Measurements from ENCODE around the gene FAM83D. TPM values are rescaled to one million over a fixed set of nuclear protein-coding genes. Genes with fewer than 3 reads are reported as not detected.
"Not testable (repeated sequence)": the region's sequence is repeated elsewhere in the genome, so short reads cannot be mapped to it uniquely, and the experiment has no call there.

Gene FAM83D
- total and polyA plus RNA-seq, 10 donors, result 0.46 to 3.0 (median 1.3) TPM

- Histone ChIP-seq H3K27me3 (replicated peaks in 1 of 7) (no peaks in the 10 kb centered on the region), H3K9me3 (no peaks in the 10 kb centered on the region), H3K27ac (no peak overlapping the region), H3K36me3 (peaks cover 0 to 40% (median 0%) of the 10 kb centered on the region in 6 donors), H3K4me3 (no peak overlapping the region), H3K4me1 (no peaks in the 10 kb centered on the region)
- WGBS, 5 donors, result 85 to 93% (median 89%) methylated on average over 8 of the region's 8 CpGs
- TF ChIP-seq POLR2A (IDR thresholded peaks at IDR 0.05), result no peak
- TF ChIP-seq, protein P1, sequence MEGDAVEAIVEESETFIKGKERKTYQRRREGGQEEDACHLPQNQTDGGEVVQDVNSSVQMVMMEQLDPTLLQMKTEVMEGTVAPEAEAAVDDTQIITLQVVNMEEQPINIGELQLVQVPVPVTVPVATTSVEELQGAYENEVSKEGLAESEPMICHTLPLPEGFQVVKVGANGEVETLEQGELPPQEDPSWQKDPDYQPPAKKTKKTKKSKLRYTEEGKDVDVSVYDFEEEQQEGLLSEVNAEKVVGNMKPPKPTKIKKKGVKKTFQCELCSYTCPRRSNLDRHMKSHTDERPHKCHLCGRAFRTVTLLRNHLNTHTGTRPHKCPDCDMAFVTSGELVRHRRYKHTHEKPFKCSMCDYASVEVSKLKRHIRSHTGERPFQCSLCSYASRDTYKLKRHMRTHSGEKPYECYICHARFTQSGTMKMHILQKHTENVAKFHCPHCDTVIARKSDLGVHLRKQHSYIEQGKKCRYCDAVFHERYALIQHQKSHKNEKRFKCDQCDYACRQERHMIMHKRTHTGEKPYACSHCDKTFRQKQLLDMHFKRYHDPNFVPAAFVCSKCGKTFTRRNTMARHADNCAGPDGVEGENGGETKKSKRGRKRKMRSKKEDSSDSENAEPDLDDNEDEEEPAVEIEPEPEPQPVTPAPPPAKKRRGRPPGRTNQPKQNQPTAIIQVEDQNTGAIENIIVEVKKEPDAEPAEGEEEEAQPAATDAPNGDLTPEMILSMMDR (IDR thresholded peaks at IDR 0.05 in 8 of 11, conservative IDR thresholded peaks at IDR 0.05 in 3 of 11), result no peak
- TF ChIP-seq POLR2AphosphoS5 (IDR thresholded peaks at IDR 0.05), result no peak
- intact Hi-C loops (cut with DNase I; ENCODE audit: low total_unique reads), result no loop called here
- DNase-seq, result no peak
Measured at GRCh38 chr20:38953630-38954340, 27.6 kb downstream of the FAM83D start.

DNA sequence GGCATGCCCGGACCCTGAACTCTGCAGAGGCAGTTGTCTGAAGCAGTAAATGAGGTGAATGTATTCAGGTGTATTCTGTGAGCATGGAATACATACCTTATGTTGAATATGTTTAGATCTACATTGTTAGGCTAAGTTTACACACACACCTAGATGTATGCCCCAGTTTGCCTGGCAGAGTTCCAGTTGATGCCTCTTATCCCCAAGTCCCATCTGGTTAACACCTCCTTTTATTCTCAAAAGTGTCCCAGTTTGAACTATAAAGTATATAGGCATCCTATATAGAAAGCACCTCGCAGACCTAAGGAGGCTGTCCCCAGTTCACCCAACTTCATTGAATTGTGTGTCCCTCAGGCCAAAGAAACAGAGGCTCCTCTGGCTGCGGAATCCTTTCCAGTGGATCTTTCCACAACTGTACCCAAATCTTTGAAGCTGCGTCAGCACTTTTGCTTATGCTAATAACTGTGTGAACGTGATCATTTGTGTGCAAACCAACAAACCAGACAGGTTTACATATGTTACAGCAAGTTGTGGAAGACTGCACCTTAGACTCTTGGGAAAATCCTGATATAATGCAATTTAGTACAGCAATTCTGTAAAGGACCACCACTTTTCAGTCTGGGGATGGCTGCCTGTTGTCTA, 31.1 kb downstream of the FAM83D start:
- intact Hi-C loops (cut with DNase I; ENCODE audit: low total_unique reads), result no loop called here
- Histone ChIP-seq H3K4me1 (peaks cover 4 to 10% (median 7%) of the 10 kb centered on the region in 6 donors), H3K36me3 (peaks cover 0 to 5% (median 0%) of the 10 kb centered on the region in 6 donors), H3K27ac (no peak overlapping the region), H3K27me3 (replicated peaks in 1 of 7) (no peaks in the 10 kb centered on the region), H3K4me3 (no peak overlapping the region), H3K9me3 (no peaks in the 10 kb centered on the region)
- 94 to 99% (median 95%) methylated on average over 5 of the region's 5 CpGs for WGBS, 5 donors
- DNase-seq, result no peak
- TF ChIP-seq, protein P1 (IDR thresholded peaks at IDR 0.05 in 8 of 11, conservative IDR thresholded peaks at IDR 0.05 in 3 of 11), result no peak
- TF ChIP-seq POLR2AphosphoS5 (IDR thresholded peaks at IDR 0.05) (no peak), POLR2A (IDR thresholded peaks at IDR 0.05) (no peak)

DNA sequence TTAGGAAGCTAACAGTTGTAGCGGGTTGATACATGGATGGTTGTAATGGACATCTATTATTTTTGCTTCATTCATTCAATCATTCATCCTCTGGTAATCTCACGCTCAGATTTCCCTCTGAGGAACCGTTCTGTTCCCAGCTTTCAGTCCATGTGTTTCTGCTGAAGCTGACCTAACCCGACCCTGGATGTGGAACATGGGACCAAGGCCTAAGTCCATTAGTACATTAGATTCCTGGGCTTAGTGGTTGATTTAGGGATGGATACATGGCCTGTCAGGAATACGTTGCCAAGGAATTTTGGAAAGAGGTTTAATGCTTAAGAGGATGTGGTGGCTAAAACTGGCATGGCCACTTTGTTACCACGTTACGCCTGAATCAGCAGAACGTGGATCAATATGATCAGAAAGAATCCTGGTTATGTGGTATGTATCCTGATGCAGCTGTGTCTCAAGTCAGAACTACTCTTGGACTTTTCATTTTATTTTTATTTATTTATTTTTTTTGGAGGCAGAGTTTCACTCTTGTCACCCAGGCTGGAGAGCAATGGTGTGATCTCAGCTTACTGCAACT, 31.8 kb downstream of the FAM83D start:
- H3K27ac ChIP-seq, result no peak overlapping the region
- no peaks in the 10 kb centered on the region for H3K27me3 ChIP-seq (replicated peaks in 1 of 7)
- no peak for DNase-seq
- WGBS, 5 donors, result 87 to 96% (median 90%) methylated on average over 8 of the region's 8 CpGs
- intact Hi-C loops (cut with DNase I; ENCODE audit: low total_unique reads), result no loop called here
- H3K4me1 ChIP-seq, result peaks cover 7 to 16% (median 12%) of the 10 kb centered on the region in 6 donors
- TF ChIP-seq, protein P1 (IDR thresholded peaks at IDR 0.05 in 8 of 11, conservative IDR thresholded peaks at IDR 0.05 in 3 of 11), result no peak
- TF ChIP-seq POLR2AphosphoS5 (IDR thresholded peaks at IDR 0.05) (no peak), POLR2A (IDR thresholded peaks at IDR 0.05) (no peak)
- H3K36me3 ChIP-seq, result no peaks in the 10 kb centered on the region
- no peaks in the 10 kb centered on the region for H3K9me3 ChIP-seq
- no peak overlapping the region for H3K4me3 ChIP-seq

DNA sequence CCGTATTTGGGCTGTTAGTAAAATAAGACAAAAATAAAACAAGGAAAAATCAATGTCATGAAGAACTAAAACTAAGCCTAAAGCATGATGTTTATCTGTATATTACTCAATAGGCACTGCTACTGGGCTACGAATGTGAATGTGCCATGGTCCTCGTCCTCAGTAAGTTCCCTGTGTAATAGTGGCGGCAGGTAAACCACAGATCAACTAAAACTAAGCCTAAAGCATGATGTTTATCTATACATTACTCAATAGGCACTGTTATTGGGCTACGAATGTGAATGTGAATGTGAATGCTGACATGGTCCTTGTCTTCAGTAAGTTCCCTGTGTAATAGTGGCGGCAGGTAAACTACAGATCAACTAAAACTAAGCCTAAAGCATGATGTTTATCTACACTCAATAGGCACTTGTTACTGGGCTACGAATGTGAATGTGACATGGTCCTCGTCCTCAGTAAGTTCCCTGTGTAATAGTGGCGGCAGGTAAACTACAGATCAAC, 34.0 kb downstream of the FAM83D start:
- H3K27me3 ChIP-seq (replicated peaks in 1 of 7); H3K27ac ChIP-seq; H3K9me3 ChIP-seq; intact Hi-C loops (cut with DNase I; ENCODE audit: low total_unique reads); DNase-seq; H3K4me3 ChIP-seq: not testable (repeated sequence)
- peaks cover 12 to 33% (median 20%) of the 10 kb centered on the region in 6 donors for H3K4me1 ChIP-seq
- H3K36me3 ChIP-seq, result peaks cover 0 to 10% (median 0%) of the 10 kb centered on the region in 6 donors
- 90 to 93% (median 91%) methylated on average over 9 of the region's 9 CpGs for WGBS, 5 donors
